OCI-M2 (cell line): ENCODE results near the gene SCYL2.
"Not testable (repeated sequence)": the region's sequence is repeated elsewhere in the genome, so short reads cannot be mapped to it uniquely, and the experiment has no call there.

Experiments
- DNase-seq: peaks from one replicate; lab custom pipeline; 2025; ENCODE audit not compliant: unreplicated experiment; lab: John Stamatoyannopoulos, UW

SCYL2 gene

GRCh38 chr12:100266835-100267602 is at the start of gene SCYL2, which contains the start of gene DEPDC4:
TSS of gene SCYL2 (plus strand) at chr12:100267177. CDS start at chr12:100282971, 15,794 bp downstream.
TSS of gene DEPDC4 (minus strand) at chr12:100267079. CDS start at chr12:100267076, 3 bp downstream.
- peak; percentile 85 for DNase-seq

GRCh38 chr12:100219328-100220109 is 47.5 kb upstream of the SCYL2 start:
- no peak for DNase-seq

- no peak for DNase-seq
Measured at GRCh38 chr12:100221523-100221922, 45.5 kb upstream of the SCYL2 start.

GRCh38 chr12:100222173-100222572 is 44.8 kb upstream of the SCYL2 start:
- DNase-seq, result not testable (repeated sequence)

- DNase-seq, result no peak
Measured at GRCh38 chr12:100225491-100225890, 41.5 kb upstream of the SCYL2 start.

GRCh38 chr12:100229036-100229635 is 37.8 kb upstream of the SCYL2 start:
- DNase-seq, result no peak

- no peak for DNase-seq
Measured at GRCh38 chr12:100229876-100230275, 37.1 kb upstream of the SCYL2 start.

GRCh38 chr12:100231873-100232272 is 35.1 kb upstream of the SCYL2 start:
- DNase-seq, result not testable (repeated sequence)

- DNase-seq, result no peak
Measured at GRCh38 chr12:100234166-100234565, 32.8 kb upstream of the SCYL2 start.

- DNase-seq, result no peak
Measured at GRCh38 chr12:100234591-100235304, 32.2 kb upstream of the SCYL2 start.

GRCh38 chr12:100238801-100239200 is 28.2 kb upstream of the SCYL2 start:
- no peak for DNase-seq

GRCh38 chr12:100239589-100239988 is 27.4 kb upstream of the SCYL2 start:
- no peak for DNase-seq

GRCh38 chr12:100243137-100243536 is 23.8 kb upstream of the SCYL2 start:
- no peak for DNase-seq

GRCh38 chr12:100247765-100248164 is 19.2 kb upstream of the SCYL2 start:
- DNase-seq, result no peak

- DNase-seq, result no peak
Measured at GRCh38 chr12:100248886-100249285, 18.1 kb upstream of the SCYL2 start.

GRCh38 chr12:100249941-100250340 is 17.0 kb upstream of the SCYL2 start:
- no peak for DNase-seq

- no peak for DNase-seq
Measured at GRCh38 chr12:100251917-100252316, 15.1 kb upstream of the SCYL2 start.

GRCh38 chr12:100253437-100253836 is 13.5 kb upstream of the SCYL2 start:
- no peak for DNase-seq

GRCh38 chr12:100254876-100255275 is 12.1 kb upstream of the SCYL2 start:
- DNase-seq, result no peak

GRCh38 chr12:100258127-100258526 is 8.8 kb upstream of the SCYL2 start:
- DNase-seq, result no peak

GRCh38 chr12:100263131-100263530 is 3.8 kb upstream of the SCYL2 start:
- no peak for DNase-seq
